GM19324 (cell line): ENCODE data around the gene KHDC3L.
"Not testable (repeated sequence)": the region's sequence is repeated elsewhere in the genome, so short reads cannot be mapped to it uniquely, and the experiment has no call there.

Experiments
- ATAC-seq: cut with Tn5 transposase; IDR thresholded peaks from one replicate; pipeline ENCODE4 v1.9.1; 2021; ENCODE audit warnings: mild to moderate bottlenecking, moderate library complexity; ENCODE audit not compliant: unreplicated experiment, low FRiP score

Gene KHDC3L

GRCh38 chr6:73369157-73369556, 6.7 kb downstream of the KHDC3L start:
- ATAC-seq: no peak

DNA sequence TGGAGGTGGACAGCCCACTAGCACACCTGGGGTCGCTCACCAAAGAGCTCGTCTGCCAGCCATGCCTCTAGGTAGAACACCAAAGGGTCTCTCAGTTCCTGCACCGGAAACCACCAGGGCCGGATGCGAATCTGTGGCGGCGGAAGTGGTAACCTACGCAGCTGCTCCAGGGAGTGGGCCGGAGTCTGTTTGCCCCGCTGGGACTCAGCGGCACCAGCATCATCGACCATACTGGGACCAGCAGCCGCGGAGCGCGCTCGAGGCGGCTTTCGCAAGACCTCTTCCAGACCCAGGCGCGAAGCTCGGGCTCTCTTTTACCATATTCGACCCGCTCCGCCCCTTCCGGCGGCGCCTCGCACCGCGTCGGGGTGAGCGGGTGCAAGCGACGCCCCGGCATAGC, 7.1 kb downstream of the KHDC3L start, which contains the start of gene OOEP:
Gene OOEP, minus strand, starts transcription at position 335 of the 400 bp plus-strand sequence. Its CDS starts 105 bp downstream, at position 230.
- no peak for ATAC-seq

GRCh38 chr6:73371984-73372383, 9.5 kb downstream of the KHDC3L start:
- ATAC-seq: no peak

DNA sequence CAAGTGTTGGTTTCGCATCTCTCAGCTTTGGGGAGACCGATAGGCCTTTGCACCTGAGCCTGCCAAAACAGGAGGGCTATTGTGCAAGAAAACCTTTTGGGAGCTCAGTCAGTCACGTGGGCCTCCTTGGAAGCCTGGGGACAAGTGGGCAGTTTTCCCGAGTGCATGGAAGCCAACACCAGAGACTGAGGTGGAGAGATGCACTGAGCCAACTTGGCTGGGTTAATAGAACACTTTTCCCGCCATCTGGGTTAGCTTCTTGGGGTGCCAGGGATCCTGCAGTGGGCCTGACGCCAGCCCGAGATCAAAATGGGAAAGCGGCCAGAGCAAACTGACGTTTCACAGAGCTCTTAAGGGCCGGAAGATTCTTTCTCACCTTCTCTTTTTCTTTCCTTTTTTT, 10.1 kb downstream of the KHDC3L start:
- no peak for ATAC-seq

DNA sequence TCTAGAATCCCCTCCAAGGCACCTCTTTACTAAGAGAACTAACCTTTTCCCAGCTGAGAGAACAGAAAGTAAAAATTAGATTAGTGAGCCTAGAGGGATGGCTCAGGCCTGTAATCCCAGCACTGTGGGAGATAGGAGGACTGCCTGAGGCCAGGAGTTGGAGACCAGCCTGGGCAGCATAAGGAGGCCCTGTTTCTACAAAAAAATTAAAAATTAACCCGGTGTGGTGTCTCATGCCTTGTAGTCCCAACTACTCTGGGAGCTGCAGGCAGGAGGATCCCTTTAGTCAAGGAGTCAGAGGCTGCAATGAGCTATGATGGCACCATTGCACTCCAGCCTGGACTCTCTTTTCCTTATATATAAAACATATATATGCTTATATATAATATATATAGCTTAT, 12.8 kb downstream of the KHDC3L start:
- no peak for ATAC-seq

GRCh38 chr6:73377225-73377624, 14.8 kb downstream of the KHDC3L start:
- ATAC-seq: no peak

GRCh38 chr6:73381531-73381930, 19.1 kb downstream of the KHDC3L start:
- ATAC-seq: not testable (repeated sequence)

- ATAC-seq: no peak
Observed at GRCh38 chr6:73382462-73383113, 20.1 kb downstream of the KHDC3L start.

DNA sequence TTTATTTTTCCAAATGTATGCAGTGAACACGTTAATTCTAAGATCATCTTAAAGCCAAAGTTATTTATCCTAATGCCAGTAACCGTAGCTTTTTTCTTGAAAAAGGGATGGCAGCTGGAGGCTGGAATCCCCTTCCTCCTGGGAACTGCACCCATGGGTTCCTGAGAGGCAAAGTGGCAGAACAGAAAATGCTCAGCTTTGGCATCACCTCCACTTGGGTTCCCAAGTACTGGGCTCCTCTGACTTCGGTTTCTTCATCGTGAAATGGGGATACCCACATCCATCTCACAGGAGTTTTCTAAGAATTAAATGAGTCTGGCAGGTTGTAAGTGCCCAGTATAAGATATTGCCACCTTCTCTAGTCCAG, 26.0 kb downstream of the KHDC3L start:
- peak; percentile 18 for ATAC-seq

DNA sequence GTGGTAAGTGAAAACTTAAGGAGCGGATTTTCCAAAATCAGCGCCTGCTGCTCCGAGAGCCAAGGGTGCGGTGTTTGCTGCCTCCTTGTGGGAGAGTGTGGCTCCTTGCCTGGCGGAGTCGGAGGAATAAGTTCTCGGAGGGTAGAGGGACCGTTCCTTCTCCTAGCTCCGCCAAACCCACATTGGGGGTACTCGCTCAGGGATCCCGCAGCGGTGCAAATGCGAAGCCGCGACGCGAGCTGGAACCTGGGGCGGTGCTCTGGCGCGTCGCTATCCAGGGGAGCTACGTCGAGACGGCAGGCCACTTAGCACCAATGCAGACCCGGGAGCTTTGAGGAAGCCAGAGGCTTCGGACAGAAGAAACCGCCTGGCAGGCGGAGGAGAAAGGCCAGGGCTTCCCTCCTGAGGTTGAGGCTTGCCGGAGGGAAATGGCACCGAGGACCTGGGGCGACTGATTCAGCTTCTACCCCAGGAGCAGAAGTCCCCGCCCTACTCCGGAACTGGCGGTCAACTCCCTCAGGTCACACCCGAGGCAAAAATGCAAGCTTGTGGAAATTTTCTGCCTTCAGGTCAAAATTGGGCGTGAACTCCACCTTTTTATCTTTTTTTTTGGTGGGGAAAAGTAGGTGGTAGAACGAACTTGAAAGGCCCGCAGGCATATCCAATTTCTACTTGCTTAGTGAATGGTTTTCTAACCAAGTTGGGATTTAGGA, 26.5 kb downstream of the KHDC3L start:
- peak; percentile 65 for ATAC-seq

GRCh38 chr6:73389854-73390253, 27.4 kb downstream of the KHDC3L start:
- no peak for ATAC-seq

- no peak for ATAC-seq
Observed at GRCh38 chr6:73391675-73392074, 29.2 kb downstream of the KHDC3L start.

DNA sequence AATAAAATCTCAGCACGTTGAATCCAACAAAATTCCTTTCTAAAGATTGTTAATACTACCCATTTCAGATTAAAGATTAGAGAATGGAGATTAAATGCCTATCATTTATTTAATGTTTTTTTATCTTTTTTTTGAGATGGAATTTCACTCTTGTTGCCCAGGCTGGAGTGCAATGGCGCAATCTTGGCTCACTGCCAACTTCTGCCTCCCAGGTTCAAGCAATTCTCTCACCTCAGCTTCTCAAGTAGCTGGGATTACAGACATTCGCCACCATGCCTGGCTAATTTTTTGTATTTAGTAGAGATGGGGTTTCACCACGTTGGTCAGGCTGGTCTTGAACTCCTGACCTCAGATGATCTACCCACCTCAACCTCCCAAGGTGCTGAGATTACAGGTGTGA, 29.7 kb downstream of the KHDC3L start:
- not testable (repeated sequence) for ATAC-seq

- ATAC-seq: no peak
Observed at GRCh38 chr6:73393278-73393677, 30.8 kb downstream of the KHDC3L start.

DNA sequence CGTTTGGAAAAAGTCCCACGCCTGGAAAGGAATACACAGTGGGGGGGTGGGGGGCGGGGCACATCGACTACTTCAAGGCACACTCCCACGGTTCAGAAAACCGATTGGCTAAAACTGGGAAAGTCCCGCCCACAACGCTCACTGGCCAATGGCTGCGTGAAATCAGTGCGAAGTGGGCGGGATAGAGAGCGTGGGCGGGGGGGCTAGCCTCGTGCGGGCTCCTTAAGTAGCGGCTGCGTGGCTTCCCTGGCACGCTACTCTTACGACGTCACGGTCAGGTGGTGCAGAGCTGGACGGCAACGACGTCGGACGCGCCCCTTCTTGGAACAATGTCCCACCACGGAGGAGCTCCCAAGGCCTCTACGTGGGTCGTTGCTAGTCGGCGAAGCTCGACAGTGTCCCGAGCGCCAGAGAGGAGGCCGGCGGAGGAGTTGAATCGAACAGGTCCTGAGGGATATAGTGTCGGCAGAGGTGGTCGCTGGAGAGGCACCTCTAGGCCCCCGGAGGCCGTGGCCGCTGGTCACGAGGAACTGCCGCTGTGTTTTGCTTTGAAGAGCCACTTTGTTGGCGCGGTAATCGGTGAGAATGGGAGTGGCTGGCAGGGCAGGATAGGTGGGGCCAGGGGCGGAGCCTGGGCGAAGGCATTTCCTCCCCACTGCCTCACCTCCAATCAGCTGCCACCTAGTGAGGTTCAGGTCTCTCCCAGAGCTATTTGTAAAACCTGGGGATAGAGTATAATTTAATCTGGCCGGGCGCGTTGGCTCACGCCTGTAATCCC, 32.3 kb downstream of the KHDC3L start, which contains the start of gene DDX43:
Gene DDX43, plus strand, starts transcription at position 252 of the 778 bp plus-strand sequence. Its CDS starts 78 bp downstream, at position 330.
- no peak for ATAC-seq

DNA sequence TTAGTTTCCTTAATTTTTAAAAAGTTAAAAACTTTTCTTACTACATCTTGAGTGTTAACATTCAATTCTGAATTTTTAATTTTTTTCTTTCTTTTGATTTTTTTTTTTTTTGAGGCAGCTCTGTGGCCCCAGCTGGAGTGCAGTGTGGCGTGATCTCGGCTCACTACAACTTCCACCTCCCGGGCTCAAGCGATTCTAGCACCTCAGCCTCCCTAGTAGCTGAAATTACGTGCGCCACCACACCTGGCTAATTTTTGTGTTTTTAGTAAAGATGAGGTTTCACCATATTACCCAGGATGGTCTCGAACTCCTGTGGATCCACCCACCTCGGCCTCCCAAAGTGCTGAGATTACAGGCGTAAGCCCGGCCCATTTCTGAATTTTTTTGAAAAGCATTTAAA, 33.4 kb downstream of the KHDC3L start:
- no peak for ATAC-seq

DNA sequence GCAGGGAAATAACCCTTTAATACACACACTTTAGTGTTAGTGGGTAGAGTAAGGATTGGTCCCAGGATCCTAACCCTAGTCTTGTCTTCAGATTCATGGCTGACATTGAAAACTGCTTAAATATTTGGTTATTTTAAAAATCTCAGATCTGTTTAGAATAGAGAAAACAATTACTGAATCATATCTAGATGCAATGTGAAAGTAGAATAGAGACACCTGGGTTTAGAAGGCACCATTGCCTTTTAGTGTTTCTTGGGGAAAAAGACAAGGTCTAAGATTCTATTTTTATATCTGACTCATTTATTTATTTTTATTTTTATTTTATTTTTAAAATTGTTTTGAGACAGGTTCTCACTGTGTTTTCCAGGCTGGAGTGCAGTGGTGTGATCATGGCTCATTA, 38.2 kb downstream of the KHDC3L start:
- no peak for ATAC-seq

DNA sequence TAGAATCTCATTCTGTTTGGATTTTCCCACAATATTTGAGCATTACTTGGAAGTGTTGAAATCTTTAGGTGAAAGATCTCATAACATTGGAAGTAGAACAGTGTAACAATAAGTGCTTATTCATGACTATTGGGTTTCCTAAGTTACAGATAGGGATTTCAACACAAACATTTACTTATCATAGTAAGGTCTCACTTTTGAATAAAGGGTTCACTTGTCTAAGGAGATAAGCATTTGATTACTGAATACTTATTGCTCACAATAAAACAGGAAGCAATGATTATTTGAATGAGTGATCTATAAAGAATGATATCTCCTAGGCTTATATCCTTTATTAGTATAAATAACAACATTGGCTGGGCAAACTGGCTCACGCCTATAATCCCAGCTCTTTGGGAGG, 46.9 kb downstream of the KHDC3L start:
- no peak for ATAC-seq

DNA sequence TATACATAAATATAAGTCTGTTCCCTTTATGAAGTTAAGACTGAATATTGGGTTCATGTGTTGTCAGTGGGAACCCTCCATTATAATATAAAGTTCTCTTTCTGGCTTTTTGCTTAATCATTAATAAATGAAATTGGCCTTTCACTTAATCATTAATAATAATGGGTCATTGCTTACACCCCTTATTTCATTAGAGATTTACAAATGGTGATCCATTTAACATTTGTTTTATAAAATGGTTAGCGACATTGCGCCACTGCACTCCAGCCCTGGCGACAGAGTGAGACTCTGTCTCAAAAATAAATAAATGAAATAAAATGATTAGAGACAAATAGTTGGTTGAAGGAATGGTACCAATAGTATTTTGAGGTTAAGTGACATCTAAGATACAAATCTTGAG, 50.6 kb downstream of the KHDC3L start:
- ATAC-seq: no peak
